NCI-H2107 treated with DMSO at 0.1 percent for 48 hours (cell line): ENCODE measurements around the gene FAM124A.

Experiments
- DNase-seq: peaks from one replicate; lab custom pipeline; 2025; ENCODE audit not compliant: unreplicated experiment; lab: John Stamatoyannopoulos, UW

Gene FAM124A

DNA sequence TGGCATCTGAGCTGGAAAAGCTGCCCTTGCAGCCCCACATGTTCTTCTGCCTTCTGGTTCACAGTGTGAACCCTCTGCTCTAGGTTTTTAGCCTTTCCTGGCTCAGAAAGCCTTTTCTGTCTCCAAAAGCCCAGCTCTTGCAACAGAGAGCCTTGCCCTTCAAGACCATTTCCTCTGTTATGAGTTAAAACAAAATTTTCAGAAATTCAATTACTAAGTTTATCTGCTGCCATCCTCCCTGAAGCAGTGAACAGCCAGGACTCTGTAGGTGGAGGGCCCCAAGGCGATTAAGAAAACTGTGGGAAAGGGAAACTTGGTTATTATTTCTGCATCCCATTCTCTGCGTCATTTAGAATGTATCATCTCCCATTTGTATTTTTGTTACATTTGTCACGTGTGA, 18.8 kb downstream of the FAM124A start:
- DNase-seq: no peak

- DNase-seq: no peak
Measured at GRCh38 chr13:51241720-51242119, 19.5 kb downstream of the FAM124A start.

GRCh38 chr13:51243227-51243626, 21.0 kb downstream of the FAM124A start:
- no peak for DNase-seq

DNA sequence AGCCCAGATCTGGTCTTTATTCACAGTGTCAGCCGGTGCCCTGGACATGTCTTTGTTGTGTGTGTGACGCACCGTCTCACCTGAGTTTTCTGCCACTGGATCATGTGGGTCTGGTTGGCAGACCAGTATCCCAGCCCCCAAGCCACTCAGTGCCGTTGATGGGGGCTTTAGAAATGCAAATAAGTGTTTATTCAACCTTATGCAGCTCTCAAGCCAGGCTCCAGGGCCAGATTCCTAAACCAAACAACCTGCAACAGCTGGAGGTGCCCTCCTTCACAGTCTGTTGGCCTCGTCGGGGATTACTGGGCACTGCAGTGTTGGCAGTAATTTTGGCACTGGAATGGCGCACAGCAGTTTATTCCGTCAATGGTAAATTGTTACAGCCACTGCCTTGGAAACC, 21.6 kb downstream of the FAM124A start:
- DNase-seq: no peak

GRCh38 chr13:51244637-51245405, 22.6 kb downstream of the FAM124A start:
- DNase-seq: no peak

DNA sequence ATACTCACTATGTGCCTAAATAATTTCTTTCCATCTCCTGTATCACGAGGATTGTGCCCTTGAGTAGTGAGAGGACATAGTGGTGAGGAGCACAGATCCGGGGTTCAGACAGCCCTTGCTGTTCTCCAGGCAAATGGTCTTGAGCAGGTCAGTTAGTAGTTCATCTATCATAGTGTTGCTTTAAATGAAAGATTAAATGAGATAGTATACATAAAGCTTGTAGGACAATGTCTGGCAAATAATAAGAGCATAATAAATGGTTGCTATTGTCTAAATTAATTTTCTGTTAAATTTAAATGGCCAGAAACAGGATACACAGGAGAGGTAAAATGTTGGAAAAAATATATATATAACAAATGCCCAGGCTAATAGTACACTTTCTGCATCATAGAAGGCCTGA, 23.4 kb downstream of the FAM124A start:
- no peak for DNase-seq

GRCh38 chr13:51246025-51246417, 23.8 kb downstream of the FAM124A start:
- DNase-seq: peak; percentile 39

GRCh38 chr13:51246418-51247277, 24.4 kb downstream of the FAM124A start:
- peak; percentile 45 for DNase-seq

DNA sequence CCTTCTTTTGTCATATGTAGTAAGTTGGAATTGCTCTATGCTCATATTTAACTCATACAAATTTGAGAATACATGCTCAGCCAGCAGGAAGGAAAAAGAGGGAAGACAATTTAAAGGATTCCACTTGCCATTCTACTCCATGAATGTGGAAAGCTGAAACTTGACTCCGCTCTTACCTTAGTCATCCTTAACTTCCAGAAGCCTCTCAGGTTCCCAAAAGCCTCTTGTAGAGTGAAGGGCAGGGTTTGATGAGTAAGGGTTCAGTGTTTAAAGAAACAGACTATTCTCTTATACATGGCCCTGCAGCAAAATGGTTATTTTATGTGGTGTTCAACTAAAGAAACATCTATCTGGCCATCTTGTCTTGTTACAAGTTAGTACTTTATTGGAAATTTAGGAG, 27.1 kb downstream of the FAM124A start:
- DNase-seq: peak; percentile 68

GRCh38 chr13:51249770-51250741, 27.9 kb downstream of the FAM124A start:
- DNase-seq: no peak

DNA sequence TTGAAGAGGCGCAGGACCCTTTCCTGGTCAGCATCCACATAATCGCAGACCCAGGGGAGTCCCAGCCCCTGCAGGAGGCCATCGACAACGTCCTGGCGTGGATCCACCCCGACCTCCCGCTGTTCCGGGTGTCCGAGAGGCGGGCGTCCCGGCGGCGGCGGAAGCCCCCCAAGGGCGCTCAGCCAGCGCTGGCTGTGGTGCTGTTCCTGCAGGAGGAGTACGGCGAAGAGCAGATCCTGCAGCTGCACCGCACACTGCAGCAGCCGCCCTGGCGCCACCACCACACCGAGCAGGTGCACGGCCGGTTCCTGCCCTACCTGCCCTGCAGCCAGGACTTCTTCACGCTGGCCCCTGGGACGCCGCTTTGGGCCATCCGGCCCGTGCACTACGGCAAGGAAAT, 29.3 kb downstream of the FAM124A start:
- DNase-seq: no peak

DNA sequence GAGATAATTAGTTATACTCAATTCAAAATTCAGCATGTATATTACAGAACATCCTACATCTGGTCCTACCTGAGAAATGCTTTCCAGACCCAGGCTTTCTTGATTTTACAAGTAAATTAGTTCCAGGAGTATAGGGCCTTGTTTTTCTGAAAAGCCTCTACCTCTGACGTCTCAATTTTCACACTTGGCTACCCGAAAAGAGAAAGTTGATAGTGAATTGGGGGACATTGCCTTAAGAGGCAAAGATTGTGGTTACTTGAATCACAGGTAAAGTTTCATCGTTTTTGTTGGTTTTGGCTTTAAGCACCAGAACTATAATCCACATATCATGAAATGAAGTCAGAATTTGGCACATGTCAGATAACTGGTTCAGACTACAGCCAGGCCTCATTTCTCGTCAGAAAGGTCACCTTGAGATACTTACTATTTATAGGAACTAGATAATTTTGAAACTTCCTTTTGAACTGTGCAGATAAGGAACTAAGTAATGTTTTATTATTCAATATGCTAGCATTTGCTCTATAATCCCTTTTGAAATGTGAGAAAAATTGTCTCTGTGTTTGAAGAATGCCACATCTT, 30.8 kb downstream of the FAM124A start:
- no peak for DNase-seq

- DNase-seq: no peak
Measured at GRCh38 chr13:51255556-51255955, 33.4 kb downstream of the FAM124A start.

DNA sequence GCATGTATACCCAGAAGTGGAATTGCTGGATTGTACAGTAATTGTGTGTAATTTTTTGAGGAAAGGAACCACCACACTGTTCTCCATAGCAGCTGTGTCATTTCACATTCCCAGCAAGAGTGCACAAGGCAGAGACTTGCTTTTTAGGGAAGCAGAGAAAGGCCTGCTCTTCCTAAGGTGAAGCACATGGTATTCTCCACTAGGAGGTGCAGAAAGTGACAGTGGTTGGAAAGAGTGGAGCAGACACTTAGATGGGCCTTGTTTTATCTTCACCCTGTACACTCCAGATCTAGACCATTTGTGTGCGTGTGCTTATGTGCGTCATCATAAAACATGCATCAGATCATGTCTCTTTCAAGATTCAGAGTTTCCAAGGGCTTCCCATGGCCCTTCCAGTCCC, 35.0 kb downstream of the FAM124A start:
- DNase-seq: no peak

- peak; percentile 46 for DNase-seq
Measured at GRCh38 chr13:51258612-51259548, 36.7 kb downstream of the FAM124A start.

DNA sequence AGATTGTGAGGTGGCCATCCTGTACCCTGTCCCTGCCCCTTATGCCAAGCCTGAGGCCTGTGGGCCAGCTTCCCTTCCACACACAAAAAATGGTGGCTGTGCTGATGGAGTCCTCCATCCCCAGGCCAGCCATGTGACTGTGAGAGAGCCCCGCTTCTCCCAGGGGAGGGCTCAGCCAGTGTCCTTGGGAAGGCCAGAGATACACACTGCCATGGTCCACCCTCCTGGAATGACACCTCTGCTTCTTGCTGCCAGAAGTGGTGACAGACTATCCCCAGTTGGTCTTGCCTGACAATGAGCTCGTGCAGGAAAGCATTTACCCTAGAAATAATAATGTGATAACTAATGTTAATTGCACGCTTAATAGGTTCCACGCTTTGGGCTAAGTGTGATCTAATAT, 38.0 kb downstream of the FAM124A start:
- no peak for DNase-seq

DNA sequence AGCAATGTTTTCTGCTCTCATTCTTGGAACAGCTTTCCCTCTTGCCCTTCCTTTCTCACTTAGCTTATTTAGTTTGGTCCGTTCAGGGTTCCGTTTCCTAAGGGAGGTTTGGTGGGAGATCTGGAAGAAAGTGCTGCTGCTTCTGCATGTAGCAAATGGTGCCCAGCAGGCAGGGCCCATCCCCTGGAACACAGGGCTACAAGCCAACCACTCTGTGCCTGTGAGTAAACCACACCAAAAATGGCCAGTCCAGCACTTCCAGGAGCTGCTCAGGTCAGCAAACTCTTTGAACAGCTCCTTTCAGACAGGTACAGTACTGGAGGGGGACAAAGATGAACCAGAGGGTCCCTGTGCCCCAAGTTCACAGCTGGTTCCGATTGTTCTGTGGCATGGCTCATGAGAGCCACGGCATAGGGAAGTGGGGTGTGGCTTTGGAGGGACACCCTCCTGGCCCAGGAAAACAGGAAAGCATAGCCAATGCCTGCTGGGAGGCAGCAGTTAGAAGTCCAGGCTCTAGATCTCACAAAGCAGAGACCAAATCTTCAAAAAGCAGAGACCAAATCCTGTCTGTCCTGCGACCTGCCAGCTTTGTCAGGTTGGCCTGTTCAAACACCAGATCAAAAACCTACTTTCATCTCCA, 39.5 kb downstream of the FAM124A start:
- DNase-seq: no peak

DNA sequence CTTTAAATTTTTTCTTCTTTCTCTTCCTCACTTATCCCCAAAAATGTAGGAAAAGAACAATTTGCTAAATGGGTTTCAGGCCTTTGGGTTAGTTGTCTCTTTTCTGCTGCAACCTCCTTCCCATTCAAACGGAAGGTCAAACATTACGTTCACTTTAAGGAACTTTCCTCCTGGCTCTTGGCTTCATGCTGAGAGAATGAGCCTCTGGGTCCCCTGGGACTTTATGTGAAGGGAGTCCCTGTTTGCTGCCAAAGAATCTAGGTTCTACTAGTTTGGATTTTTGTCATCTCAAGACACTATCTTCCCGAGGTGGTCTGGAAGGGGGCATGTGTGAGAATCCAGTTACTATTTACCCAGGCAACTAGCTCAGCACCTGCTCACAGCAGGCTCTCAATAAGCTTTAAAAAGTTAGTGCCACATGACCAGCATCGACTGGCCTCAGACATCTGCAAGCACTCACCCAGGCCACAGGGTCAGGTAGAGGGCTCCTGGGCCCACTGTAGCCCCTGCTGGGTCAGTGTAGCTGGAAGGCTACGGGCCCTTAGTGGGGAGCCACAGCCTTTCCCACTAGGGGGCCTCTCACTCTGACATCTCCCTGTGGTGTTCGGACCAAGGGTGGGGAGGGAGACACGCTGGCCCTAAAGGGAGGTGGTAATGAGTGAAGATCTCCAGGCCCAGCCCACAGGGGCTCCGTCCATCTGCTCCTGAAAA, 40.5 kb downstream of the FAM124A start:
- DNase-seq: no peak

- DNase-seq: no peak
Measured at GRCh38 chr13:51266642-51267041, 44.4 kb downstream of the FAM124A start.
